GM19238 (cell line): ENCODE results near the gene FBXL13.
"Not testable (repeated sequence)": the region's sequence is repeated elsewhere in the genome, so short reads cannot be mapped to it uniquely, and the experiment has no call there.

ENCODE experiments used
- DNase-seq: peaks from one replicate; pipeline ENCODE4 v3.0.0; 2011; ENCODE audit warnings: low spot score; ENCODE audit not compliant: insufficient read length

Gene FBXL13

DNA sequence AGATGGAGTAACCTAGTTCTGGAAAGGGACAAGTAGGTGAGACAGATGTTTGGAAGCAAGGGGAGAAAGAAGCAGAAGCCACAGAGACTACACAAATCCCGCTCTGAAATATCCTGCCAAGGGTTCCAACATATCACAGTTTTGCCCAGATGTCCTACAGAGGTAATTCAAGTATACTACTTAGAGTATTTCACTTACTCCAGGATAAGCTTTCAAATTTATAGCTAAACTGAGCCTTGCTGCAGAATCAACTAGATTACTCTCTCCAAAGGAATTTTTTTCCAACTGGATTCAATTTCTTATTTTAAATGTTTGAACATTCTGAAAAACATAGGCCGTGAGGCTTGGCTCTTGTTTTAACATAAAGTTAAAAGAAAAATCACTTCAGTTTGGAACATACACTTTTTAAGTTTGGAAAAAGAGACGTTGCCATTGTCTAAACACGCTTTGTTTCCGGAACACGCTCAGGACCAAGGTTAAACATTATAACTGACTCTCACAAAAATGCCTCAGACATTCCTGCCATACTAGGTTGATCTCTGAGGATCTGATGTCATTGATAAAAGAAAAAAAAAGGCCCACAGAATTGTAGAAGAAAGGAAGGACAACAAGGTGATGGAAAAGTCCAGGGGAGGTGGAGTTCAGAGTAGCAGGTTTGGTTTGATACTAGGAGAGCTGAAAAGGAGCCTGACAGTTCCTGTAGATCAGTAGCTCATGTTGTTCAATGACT is 251.0 kb downstream of the FBXL13 start:
- DNase-seq: no peak

GRCh38 chr7:102821994-102822747 is 252.4 kb downstream of the FBXL13 start:
- no peak for DNase-seq

GRCh38 chr7:102819151-102819550 is 255.4 kb downstream of the FBXL13 start:
- no peak for DNase-seq

- DNase-seq: no peak
These were observed 256.7 kb downstream of the FBXL13 start for GRCh38 chr7:102817616-102818573.

GRCh38 chr7:102814025-102814471 is 260.5 kb downstream of the FBXL13 start:
- no peak for DNase-seq

DNA sequence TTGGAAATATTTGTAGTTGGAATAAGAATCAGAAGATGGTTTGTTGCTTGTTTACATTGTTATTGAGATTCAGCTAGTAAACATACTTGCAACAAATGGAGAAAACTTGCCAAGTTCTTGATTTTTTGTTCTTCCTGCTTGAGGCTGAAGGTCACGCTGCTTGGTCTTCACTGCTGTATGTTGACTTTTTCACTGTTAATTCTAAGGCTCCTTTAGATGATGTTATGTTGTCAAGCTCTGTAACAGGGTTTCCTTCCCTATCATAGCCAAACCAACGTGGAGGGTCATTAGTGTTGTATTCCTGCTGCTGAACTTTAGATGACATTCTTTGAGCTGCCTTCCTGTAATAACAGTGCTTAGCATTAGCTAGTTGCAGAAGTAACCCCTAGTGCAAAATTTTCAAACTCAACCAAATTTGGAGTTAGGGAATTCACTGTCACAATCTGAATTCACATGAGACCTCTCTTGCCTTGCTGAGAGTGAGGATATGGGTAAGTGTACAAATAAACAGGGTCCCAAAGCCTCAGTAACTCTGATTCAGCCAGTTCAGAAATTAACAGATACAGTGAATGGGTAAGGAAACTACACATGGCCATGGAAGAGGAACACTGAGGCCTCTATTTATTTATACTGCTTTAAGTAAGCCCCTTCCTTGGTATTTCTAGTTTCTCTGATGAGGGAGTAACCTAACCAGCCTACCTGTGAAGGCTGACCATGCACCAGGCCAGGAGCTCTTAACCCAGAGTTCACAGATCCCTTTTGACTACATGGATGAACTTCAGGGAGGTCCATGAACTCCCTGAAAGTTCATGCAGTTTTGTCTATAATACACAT is 261.2 kb downstream of the FBXL13 start:
- no peak for DNase-seq

GRCh38 chr7:102811942-102812678 is 262.5 kb downstream of the FBXL13 start:
- no peak for DNase-seq

DNA sequence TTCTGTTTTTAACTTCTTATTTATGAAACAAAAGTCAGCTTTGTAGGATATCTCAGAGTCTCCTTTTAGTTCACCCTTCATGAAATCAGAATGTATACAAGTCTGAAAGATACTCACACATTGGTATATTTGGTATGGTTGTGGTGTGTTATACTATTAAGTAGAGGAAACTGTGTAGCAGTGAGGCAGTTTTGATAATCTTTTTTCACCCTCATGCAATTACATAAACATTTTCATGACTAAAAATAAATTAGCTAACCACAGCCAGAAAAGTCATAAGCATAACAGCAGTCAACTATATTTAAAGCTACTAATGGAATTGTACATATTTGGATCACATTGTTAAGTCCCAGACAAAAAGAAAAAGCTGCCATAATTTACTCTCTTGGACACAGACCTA is 263.7 kb downstream of the FBXL13 start:
- no peak for DNase-seq

DNA sequence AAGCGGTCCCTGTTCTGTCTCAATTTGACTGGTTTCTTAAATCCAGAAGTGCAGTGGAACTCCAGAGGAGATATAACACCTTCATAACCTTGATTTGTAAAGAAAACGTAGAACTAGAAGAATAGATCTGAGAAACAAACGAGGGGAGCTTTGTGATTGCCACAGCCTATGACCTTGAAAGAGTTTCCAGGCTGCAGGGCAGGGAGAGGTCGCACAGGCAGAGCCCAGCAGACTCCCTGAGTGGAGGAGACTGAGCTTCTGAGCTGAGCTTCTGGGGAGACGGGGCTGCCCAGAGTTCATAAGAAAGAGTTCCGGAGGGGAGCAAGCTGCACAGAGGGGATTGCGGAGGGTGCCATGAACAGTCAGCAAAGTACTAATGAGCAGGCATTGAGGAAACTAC is 268.0 kb downstream of the FBXL13 start:
- no peak for DNase-seq

GRCh38 chr7:102795987-102796595 is 278.5 kb downstream of the FBXL13 start:
- not testable (repeated sequence) for DNase-seq

- not testable (repeated sequence) for DNase-seq
These were observed 280.0 kb downstream of the FBXL13 start for GRCh38 chr7:102794567-102794966.

DNA sequence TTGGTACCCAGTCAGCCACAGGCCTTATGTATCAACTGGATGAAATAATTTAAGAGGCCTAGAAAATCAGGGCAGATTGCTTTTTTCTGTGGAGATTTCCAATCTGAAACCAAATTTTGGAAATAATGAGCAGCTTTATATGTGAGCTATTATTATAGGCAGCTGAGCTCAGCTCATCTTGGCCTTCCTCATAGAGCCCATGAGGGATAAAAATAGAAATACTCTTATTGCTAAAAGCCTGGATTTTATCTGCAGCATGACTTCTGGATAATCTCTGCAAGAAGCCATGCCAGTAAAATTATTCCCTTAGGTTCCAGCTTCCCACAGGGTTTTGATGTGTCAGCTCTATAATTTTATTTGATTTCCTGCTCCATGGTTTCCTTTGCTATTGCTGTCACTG is 282.8 kb downstream of the FBXL13 start:
- not testable (repeated sequence) for DNase-seq

DNA sequence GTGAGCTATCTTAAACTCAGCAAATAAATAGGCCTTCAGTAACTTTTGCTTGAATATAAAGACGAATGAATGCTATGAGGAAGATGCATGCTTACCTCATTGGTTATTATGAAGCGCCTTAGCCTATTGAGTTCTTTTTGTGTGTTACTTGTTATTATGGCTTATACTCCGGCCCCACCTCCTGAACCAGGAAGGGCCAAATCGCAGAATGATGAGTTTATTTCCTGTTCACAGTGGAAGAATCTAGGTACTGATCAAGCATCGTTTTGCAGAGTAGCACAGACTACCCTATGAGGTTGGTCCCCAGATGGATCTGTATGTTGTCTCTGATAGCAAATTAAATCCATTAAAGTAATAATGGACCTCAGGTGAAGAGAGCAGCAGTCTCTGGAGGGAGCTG is 283.2 kb downstream of the FBXL13 start:
- not testable (repeated sequence) for DNase-seq

DNA sequence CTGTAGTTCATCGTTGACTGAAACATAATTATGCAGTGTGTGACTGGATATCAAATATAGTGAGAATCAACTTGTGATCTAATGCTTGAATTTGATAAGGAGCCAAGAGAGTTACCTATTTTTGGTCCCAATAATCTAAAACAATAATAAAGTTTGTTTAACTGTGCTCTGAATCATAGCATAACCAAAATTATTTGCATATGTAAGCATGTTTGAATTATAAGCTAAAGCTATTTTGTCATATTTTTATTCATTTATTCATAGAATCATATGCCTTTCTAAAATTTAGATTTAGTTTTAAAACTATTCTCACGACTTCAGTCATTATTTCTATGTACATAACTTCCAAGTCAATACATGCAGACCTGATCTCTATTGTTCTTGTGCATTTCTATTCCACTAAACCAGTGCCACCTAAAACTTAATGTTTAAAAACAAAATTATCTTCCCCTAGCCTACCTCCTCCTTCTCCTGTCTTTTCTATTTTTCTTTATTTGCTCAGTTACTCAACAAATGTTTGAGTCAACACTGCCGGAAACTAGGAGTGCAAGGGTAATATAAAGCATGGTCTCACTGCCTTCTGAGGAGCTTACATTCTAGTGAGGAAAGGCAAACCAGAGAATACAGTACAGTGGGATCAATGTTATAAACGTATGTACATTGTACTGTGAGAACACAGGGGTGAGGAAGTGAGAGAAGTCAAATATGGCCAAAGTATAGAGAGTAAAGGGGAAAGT is 284.1 kb downstream of the FBXL13 start:
- not testable (repeated sequence) for DNase-seq

DNA sequence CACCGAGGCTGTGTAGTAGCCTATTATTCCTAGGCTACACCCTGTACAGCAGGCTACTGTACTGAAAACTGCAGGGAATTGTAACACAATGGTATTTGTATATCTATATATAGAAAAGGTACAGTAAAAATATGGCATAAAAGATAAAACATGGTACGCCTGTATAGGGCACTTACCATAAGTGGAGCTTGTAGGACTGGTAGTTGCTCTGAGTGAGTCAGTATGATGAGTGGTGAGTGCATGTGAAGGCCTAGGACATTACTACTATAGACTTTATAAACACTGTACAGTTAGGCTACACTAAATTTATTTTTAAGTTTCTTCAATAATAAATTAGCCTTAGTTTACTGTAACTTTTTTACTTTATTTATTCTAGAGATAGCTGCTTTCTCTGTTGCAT is 285.8 kb downstream of the FBXL13 start:
- DNase-seq: not testable (repeated sequence)

DNA sequence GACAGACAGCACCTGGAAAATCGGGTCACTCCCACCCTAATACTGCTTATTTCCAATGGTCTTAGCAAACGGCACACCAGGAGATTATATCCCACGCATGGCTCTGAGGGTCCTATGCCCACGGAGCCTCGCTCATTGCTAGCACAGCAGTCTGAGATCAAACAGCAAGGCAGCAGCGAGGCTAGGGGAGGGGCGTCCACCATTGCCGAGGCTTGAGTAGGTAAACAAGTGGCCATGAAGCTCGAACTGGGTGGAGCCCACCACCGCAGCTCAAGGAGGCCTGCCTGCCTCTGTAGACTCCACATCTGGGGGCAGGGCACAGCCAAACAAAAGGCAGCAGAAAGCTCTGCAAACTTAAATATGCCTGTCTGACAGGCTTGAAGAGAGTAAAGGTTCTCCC is 293.7 kb downstream of the FBXL13 start:
- DNase-seq: not testable (repeated sequence)

- DNase-seq: not testable (repeated sequence)
These were observed 295.9 kb downstream of the FBXL13 start for GRCh38 chr7:102778663-102779062.

DNA sequence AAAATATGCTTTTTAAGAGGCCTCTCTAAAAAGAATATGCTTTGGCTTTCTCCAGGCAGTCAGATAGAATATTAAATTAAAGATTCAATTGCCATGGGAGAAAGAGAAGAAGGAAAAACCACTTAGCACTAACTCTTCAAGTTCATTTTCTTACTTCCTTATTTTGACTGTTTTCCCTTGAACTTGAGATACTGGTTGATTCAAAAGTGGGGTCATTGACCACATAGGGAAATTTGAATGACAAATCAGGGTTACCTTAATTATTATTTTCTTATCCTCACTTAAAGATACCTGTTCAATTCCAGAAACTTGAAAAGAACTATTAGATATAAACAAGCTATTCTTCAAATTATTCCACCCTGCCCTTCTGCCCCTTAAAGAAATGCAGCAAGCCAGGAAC is 298.4 kb downstream of the FBXL13 start:
- not testable (repeated sequence) for DNase-seq

- DNase-seq: not testable (repeated sequence)
These were observed 304.1 kb downstream of the FBXL13 start for GRCh38 chr7:102770467-102770866.
